Neural crest cell (in vitro differentiated cells): ENCODE data around the gene CAP1. TPM values are rescaled to one million over a fixed set of nuclear protein-coding genes. Genes with fewer than 3 reads are reported as not detected.

Source experiments
- DNase-seq: peaks from one replicate; pipeline ENCODE4 v3.0.0; 2021; ENCODE audit warnings: low read depth, mixed read lengths, low spot score
- H3K27ac Mint-ChIP-seq: one replicate; pipeline ENCODE4 v1.8.0; 2021; ENCODE audit warnings: mild to moderate bottlenecking, mixed read lengths; ENCODE audit not compliant: unreplicated experiment
- H3K27me3 Mint-ChIP-seq: 2 replicates; pipeline ENCODE4 v1.8.0; 2021; ENCODE audit warnings: low read depth, mild to moderate bottlenecking, mixed read lengths
- H3K36me3 Mint-ChIP-seq: 2 replicates; pipeline ENCODE4 v1.8.0; 2021; ENCODE audit warnings: low read depth, mild to moderate bottlenecking, mixed read lengths
- H3K4me1 Mint-ChIP-seq: 2 replicates; pipeline ENCODE4 v1.8.0; 2021; ENCODE audit warnings: mixed read lengths
- H3K4me3 Mint-ChIP-seq: one replicate; pipeline ENCODE4 v1.8.0; 2021; ENCODE audit warnings: mild to moderate bottlenecking, mixed read lengths
- H3K9me3 Mint-ChIP-seq: 2 replicates; pipeline ENCODE4 v1.8.0; 2021; ENCODE audit warnings: mixed read lengths
- total RNA-seq: library from RNA; stranded (reverse); gene quantifications from 2 replicates; pipeline ENCODE4 v1.2.1, GENCODE V29; 2021
- TF ChIP-seq, protein P1 (sequence below): fragments of 200-600 bp; sonication (generic); conservative IDR thresholded peaks from 2 replicates; pipeline ENCODE4 v1.5.0; 2021; ENCODE audit warnings: antibody characterized with exemption, mild to moderate bottlenecking

CAP1 gene
- total RNA-seq, 1 donor from 2014 or later = 213 TPM

DNA sequence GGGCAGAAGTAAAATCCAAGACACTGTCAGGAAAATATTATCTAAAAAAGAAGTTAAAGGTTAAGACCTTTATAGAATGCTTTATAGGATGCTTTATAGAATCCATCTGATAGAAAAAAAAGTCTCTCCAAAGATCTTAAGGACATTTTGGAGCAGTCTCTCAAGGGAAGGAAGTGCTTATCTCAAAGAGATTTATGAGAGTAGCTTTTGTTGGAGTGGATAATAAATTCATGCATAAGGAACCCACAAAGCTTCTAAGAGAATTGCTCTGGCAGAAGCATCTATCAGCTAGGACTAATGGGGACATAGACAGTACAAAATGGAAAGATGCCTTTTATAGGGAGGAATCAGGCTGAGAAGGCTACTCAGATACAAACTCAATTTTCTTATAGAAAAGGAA is 12.9 kb upstream of the CAP1 start:
- peaks cover 5% of the 10 kb centered on the region for H3K27me3 Mint-ChIP-seq
- H3K36me3 Mint-ChIP-seq = no peaks in the 10 kb centered on the region
- H3K27ac Mint-ChIP-seq = no peak overlapping the region
- TF ChIP-seq, protein P1, sequence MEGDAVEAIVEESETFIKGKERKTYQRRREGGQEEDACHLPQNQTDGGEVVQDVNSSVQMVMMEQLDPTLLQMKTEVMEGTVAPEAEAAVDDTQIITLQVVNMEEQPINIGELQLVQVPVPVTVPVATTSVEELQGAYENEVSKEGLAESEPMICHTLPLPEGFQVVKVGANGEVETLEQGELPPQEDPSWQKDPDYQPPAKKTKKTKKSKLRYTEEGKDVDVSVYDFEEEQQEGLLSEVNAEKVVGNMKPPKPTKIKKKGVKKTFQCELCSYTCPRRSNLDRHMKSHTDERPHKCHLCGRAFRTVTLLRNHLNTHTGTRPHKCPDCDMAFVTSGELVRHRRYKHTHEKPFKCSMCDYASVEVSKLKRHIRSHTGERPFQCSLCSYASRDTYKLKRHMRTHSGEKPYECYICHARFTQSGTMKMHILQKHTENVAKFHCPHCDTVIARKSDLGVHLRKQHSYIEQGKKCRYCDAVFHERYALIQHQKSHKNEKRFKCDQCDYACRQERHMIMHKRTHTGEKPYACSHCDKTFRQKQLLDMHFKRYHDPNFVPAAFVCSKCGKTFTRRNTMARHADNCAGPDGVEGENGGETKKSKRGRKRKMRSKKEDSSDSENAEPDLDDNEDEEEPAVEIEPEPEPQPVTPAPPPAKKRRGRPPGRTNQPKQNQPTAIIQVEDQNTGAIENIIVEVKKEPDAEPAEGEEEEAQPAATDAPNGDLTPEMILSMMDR = no peak
- no peaks in the 10 kb centered on the region for H3K9me3 Mint-ChIP-seq
- peaks cover 4% of the 10 kb centered on the region for H3K4me1 Mint-ChIP-seq
- DNase-seq = no peak
- no peak overlapping the region for H3K4me3 Mint-ChIP-seq

DNA sequence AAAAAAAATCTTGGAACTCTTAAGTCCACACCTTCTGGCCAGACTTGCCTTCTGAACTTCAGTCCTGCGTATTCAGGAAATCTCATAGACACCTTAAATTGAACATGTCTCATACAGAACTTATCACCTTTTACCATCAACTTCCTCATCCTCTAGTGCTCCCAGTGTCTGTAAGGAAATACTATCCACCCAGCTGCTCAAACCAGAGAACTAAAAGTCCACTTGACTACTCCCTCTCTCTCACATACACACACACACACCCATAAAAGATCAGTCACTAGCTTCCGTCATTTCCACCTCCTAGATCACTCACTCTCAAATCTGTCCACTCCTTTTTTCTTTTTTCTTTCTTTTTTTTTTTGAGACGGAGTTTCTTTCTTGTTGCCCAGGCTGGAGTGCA is 10.9 kb upstream of the CAP1 start:
- TF ChIP-seq, protein P1 = no peak
- no peak for DNase-seq
- H3K9me3 Mint-ChIP-seq = no peaks in the 10 kb centered on the region
- H3K36me3 Mint-ChIP-seq = no peaks in the 10 kb centered on the region
- H3K27ac Mint-ChIP-seq = no peak overlapping the region
- peaks cover 5% of the 10 kb centered on the region for H3K27me3 Mint-ChIP-seq
- no peak overlapping the region for H3K4me3 Mint-ChIP-seq
- H3K4me1 Mint-ChIP-seq = peaks cover 4% of the 10 kb centered on the region

DNA sequence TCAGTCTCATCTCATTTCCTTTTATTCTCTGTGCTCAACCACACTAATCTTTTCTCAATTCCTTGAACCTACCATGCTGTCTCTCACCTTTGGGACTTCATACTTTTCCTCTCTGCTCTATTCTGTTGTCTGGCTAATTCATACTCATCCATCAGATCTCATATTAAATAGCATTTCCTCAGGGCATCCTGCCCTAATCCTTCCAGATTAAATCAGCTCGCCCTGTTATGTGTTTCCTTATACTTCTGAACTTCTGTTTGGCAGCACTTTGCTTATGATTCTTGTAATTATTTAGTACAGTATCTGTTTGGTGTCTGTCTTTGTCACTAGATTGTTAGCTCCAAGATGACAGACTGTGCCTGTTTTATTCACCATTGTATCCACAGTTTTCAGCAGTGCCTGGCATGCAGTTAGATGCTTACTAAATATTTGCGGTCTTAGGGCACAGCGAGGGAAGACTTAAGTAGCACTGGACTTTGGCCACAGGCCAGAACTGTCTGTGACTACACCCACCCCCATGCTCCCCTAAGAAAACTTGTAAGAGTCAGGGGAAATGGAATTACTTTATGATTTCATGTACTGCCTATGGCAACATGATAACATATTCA is 9.9 kb upstream of the CAP1 start:
- Mint-ChIP-seq H3K36me3 (no peaks in the 10 kb centered on the region), H3K4me1 (peaks cover 4% of the 10 kb centered on the region), H3K4me3 (no peak overlapping the region), H3K9me3 (no peaks in the 10 kb centered on the region), H3K27ac (no peak overlapping the region), H3K27me3 (peaks cover 5% of the 10 kb centered on the region)
- TF ChIP-seq, protein P1 = no peak
- no peak for DNase-seq

DNA sequence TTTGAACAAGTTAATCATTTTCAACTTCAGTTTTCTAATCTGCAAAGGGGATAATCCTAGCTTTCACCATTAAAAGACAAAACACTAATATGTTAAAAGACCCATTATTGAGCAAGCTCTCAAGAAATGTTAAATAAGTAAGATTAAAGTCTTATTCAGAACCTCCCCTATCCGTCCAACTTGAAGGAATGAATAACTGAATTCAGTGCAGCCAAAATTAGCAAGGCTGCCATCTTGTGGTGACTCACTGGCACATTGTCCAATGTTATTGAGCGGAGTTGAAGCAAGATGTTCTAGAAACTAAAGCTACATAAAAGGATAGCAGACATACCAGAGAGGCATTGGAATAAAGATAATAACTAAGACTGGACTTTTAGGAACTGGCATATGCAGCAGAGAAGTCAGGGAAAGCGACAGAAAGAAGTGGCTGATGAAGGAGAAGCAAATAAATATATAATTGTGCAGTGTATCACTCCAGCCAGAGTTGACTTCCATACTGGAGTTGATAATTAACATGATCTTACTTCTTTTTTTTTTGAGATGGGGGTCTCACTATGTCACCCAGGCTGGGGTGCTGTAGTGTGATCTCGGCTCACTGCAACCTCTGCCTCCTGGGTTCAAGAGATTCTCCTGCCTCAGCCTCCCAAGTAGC is 8.2 kb upstream of the CAP1 start:
- peak; percentile 53 for DNase-seq
- no peaks in the 10 kb centered on the region for H3K9me3 Mint-ChIP-seq
- peaks cover 4% of the 10 kb centered on the region for H3K4me1 Mint-ChIP-seq
- no peak overlapping the region for H3K4me3 Mint-ChIP-seq
- no peaks in the 10 kb centered on the region for H3K36me3 Mint-ChIP-seq
- TF ChIP-seq, protein P1 = peak; percentile 82
- peaks cover 5% of the 10 kb centered on the region for H3K27me3 Mint-ChIP-seq
- no peak overlapping the region for H3K27ac Mint-ChIP-seq

DNA sequence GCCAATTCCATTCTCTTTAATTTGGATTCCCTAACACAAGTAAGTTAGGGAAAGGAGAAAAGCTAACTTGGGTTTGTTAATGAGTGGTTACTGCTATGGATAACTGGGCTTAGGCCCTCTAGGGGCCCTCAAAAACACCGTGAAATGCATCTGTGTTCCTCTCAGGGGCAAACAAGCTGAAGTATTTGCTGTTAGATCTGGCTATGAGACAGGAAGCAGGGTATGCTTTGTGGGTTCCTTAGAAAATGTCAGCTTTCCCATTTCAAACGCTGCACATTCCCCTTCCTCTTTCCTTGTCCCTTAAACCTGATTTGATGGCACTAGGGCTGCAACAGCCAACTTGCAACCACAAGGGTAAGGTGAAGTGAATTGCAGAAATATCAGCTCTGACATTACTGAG is 5.7 kb upstream of the CAP1 start:
- H3K27me3 Mint-ChIP-seq = no peaks in the 10 kb centered on the region
- H3K36me3 Mint-ChIP-seq = no peaks in the 10 kb centered on the region
- peaks cover 17% of the 10 kb centered on the region for H3K4me1 Mint-ChIP-seq
- no peak for DNase-seq
- no peak overlapping the region for H3K4me3 Mint-ChIP-seq
- H3K27ac Mint-ChIP-seq = no peak overlapping the region
- TF ChIP-seq, protein P1 = no peak
- H3K9me3 Mint-ChIP-seq = no peaks in the 10 kb centered on the region
